NT2/D1 (cell line): ENCODE results near the gene FLNB.

Experiments used
- DNase-seq: peaks from one replicate; pipeline ENCODE4 v3.0.0-alpha.2; 2011; ENCODE audit warnings: low read depth, low spot score
- H3K27me3 ChIP-seq: 2 replicates; pipeline ENCODE4 v1.6.0; 2011; ENCODE audit warnings: mild to moderate bottlenecking; ENCODE audit not compliant: insufficient read length, insufficient read depth
- H3K36me3 ChIP-seq: 2 replicates; pipeline ENCODE4 v1.6.1; 2011; ENCODE audit warnings: mild to moderate bottlenecking, low read length, mixed read lengths; ENCODE audit not compliant: insufficient read depth, insufficient read length
- H3K4me1 ChIP-seq: 2 replicates; pipeline ENCODE4 v1.5.1; 2011; ENCODE audit not compliant: insufficient read depth, insufficient read length
- H3K4me3 ChIP-seq: 2 replicates; pipeline ENCODE4 v1.5.1; 2011; ENCODE audit warnings: low read depth; ENCODE audit not compliant: insufficient read length
- H3K9ac ChIP-seq: 2 replicates; pipeline ENCODE4 v1.6.0; 2011; ENCODE audit warnings: low read depth; ENCODE audit not compliant: insufficient read length
- H3K9me3 ChIP-seq: 2 replicates; pipeline ENCODE4 v1.5.1; 2011; ENCODE audit warnings: mild to moderate bottlenecking, low read length; ENCODE audit not compliant: insufficient read depth
- SUZ12 ChIP-seq: IDR thresholded peaks from 2 replicates; pipeline ENCODE4 v1.6.1; 2011; ENCODE audit not compliant: insufficient read length, insufficient read depth; ENCODE audit errors: extremely low read depth
- YY1 ChIP-seq: IDR thresholded peaks from 2 replicates; pipeline ENCODE4 v1.6.1; 2011; ENCODE audit not compliant: insufficient read length, insufficient read depth
- ZNF274 ChIP-seq: IDR thresholded peaks from 2 replicates; pipeline ENCODE4 v1.6.1; 2011; ENCODE audit warnings: mild to moderate bottlenecking, low read depth, low read length

Gene FLNB

DNA sequence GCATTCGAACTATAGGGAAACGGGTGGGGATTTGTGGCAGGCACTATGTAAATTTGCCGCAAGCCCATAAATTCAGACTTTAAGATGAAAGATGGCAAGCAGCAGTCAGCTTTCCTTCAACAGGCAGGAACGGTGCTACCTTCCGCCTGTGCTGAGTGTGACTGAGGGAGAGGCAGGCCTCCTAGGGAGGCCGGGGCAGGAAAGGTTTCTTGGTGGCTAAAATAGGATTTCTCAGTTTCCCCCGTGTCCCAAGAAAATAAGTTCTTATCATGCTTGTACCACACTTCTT lies 12.5 kb downstream of the FLNB start:
- peaks cover 15% of the 10 kb centered on the region for H3K36me3 ChIP-seq
- no peak for TF ChIP-seq SUZ12
- TF ChIP-seq ZNF274: no peak
- no peak for TF ChIP-seq YY1
- no peak for DNase-seq
- H3K9me3 ChIP-seq: no peaks in the 10 kb centered on the region
- no peak overlapping the region for H3K4me3 ChIP-seq
- no peak overlapping the region for H3K9ac ChIP-seq
- peaks cover 13% of the 10 kb centered on the region for H3K4me1 ChIP-seq
- no peaks in the 10 kb centered on the region for H3K27me3 ChIP-seq

- peaks cover 16% of the 10 kb centered on the region for H3K36me3 ChIP-seq
- H3K9ac ChIP-seq: no peak overlapping the region
- no peaks in the 10 kb centered on the region for H3K27me3 ChIP-seq
- H3K4me1 ChIP-seq: peaks cover 17% of the 10 kb centered on the region
- no peak for DNase-seq
- no peak for TF ChIP-seq SUZ12
- TF ChIP-seq YY1: no peak
- TF ChIP-seq ZNF274: no peak
- no peaks in the 10 kb centered on the region for H3K9me3 ChIP-seq
- H3K4me3 ChIP-seq: no peak overlapping the region
Measured at GRCh38 chr3:58021072-58021959, 13.1 kb downstream of the FLNB start.

DNA sequence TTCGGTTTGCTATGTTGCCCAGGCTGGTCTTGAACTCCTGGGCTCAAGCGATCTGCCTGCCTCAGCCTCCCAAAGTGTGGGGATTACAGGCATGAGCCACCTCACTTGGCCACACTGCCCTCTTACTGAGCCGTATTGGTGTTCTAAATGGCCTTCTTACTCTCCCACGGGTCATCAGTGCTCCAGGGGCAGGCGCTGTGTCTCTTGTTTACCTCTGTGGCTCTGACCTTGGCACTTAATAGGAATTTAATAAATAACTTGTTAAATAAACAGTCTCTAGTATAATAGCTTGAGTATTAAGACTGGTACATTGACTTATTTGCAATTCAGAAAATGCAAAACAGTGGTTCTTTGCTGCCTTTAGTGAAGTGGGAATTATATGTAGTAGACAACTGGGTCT lies 13.7 kb downstream of the FLNB start:
- peaks cover 16% of the 10 kb centered on the region for H3K36me3 ChIP-seq
- no peaks in the 10 kb centered on the region for H3K9me3 ChIP-seq
- DNase-seq: no peak
- TF ChIP-seq SUZ12 (no peak), ZNF274 (no peak), YY1 (no peak)
- H3K9ac ChIP-seq: no peak overlapping the region
- no peaks in the 10 kb centered on the region for H3K27me3 ChIP-seq
- peaks cover 17% of the 10 kb centered on the region for H3K4me1 ChIP-seq
- no peak overlapping the region for H3K4me3 ChIP-seq

- H3K4me1 ChIP-seq: peaks cover 20% of the 10 kb centered on the region
- no peaks in the 10 kb centered on the region for H3K27me3 ChIP-seq
- H3K9me3 ChIP-seq: no peaks in the 10 kb centered on the region
- TF ChIP-seq YY1 (no peak), ZNF274 (no peak), SUZ12 (no peak)
- DNase-seq: no peak
- no peak overlapping the region for H3K4me3 ChIP-seq
- H3K9ac ChIP-seq: no peak overlapping the region
- H3K36me3 ChIP-seq: peaks cover 16% of the 10 kb centered on the region
Measured at GRCh38 chr3:58022490-58022889, 14.3 kb downstream of the FLNB start.

- Histone ChIP-seq H3K4me1 (peaks cover 20% of the 10 kb centered on the region), H3K9me3 (no peaks in the 10 kb centered on the region), H3K27me3 (no peaks in the 10 kb centered on the region), H3K4me3 (no peak overlapping the region), H3K9ac (no peak overlapping the region), H3K36me3 (peaks cover 16% of the 10 kb centered on the region)
- TF ChIP-seq ZNF274 (no peak), SUZ12 (no peak), YY1 (no peak)
- no peak for DNase-seq
Measured at GRCh38 chr3:58023531-58023930, 15.3 kb downstream of the FLNB start.

GRCh38 chr3:58025406-58025805 lies 17.2 kb downstream of the FLNB start:
- Histone ChIP-seq H3K9me3 (no peaks in the 10 kb centered on the region), H3K9ac (no peak overlapping the region), H3K27me3 (no peaks in the 10 kb centered on the region), H3K4me3 (no peak overlapping the region), H3K4me1 (peaks cover 14% of the 10 kb centered on the region), H3K36me3 (peaks cover 10% of the 10 kb centered on the region)
- DNase-seq: no peak
- TF ChIP-seq YY1 (no peak), SUZ12 (no peak), ZNF274 (no peak)

- TF ChIP-seq ZNF274: no peak
- no peak for TF ChIP-seq SUZ12
- TF ChIP-seq YY1: no peak
- Histone ChIP-seq H3K27me3 (no peaks in the 10 kb centered on the region), H3K9ac (no peak overlapping the region), H3K4me3 (no peak overlapping the region), H3K36me3 (peaks cover 10% of the 10 kb centered on the region), H3K9me3 (no peaks in the 10 kb centered on the region), H3K4me1 (peaks cover 14% of the 10 kb centered on the region)
- DNase-seq: no peak
Measured at GRCh38 chr3:58025837-58026569, 17.8 kb downstream of the FLNB start.
